Activated T-helper 9 cell treated with anti-CD3 and anti-CD28 coated beads, Interleukin-2, amount 50 U/mL, for 16 hours (primary cell): ENCODE results near the gene ARL15.

Experiments
- DNase-seq: peaks from one replicate; pipeline ENCODE4 v3.0.0-alpha.2; 2020; ENCODE audit warnings: low read depth

Gene ARL15

GRCh38 chr5:53932351-53932750, 378.0 kb downstream of the ARL15 start:
- DNase-seq, result no peak

- DNase-seq, result no peak
Measured at GRCh38 chr5:53930457-53930856, 379.9 kb downstream of the ARL15 start.

GRCh38 chr5:53929570-53929969, 380.8 kb downstream of the ARL15 start:
- no peak for DNase-seq

GRCh38 chr5:53929152-53929551, 381.2 kb downstream of the ARL15 start:
- no peak for DNase-seq

- DNase-seq, result no peak
Measured at GRCh38 chr5:53928641-53929040, 381.7 kb downstream of the ARL15 start.

GRCh38 chr5:53927668-53928247, 382.6 kb downstream of the ARL15 start:
- DNase-seq, result no peak

- no peak for DNase-seq
Measured at GRCh38 chr5:53926026-53926425, 384.3 kb downstream of the ARL15 start.

GRCh38 chr5:53924392-53924791, 386.0 kb downstream of the ARL15 start:
- DNase-seq, result no peak

GRCh38 chr5:53923961-53924360, 386.4 kb downstream of the ARL15 start:
- DNase-seq, result no peak

- DNase-seq, result no peak
Measured at GRCh38 chr5:53922508-53923498, 387.6 kb downstream of the ARL15 start.

- no peak for DNase-seq
Measured at GRCh38 chr5:53917826-53918225, 392.5 kb downstream of the ARL15 start.

- no peak for DNase-seq
Measured at GRCh38 chr5:53917095-53917494, 393.3 kb downstream of the ARL15 start.

- DNase-seq, result no peak
Measured at GRCh38 chr5:53915120-53915519, 395.3 kb downstream of the ARL15 start.

GRCh38 chr5:53913941-53914340, 396.4 kb downstream of the ARL15 start:
- DNase-seq, result no peak

GRCh38 chr5:53908757-53909156, 401.6 kb downstream of the ARL15 start:
- DNase-seq, result no peak

- no peak for DNase-seq
Measured at GRCh38 chr5:53907827-53908226, 402.5 kb downstream of the ARL15 start.

- DNase-seq, result no peak
Measured at GRCh38 chr5:53906736-53907135, 403.6 kb downstream of the ARL15 start.

- DNase-seq, result no peak
Measured at GRCh38 chr5:53902296-53902907, 408.0 kb downstream of the ARL15 start.

- DNase-seq, result no peak
Measured at GRCh38 chr5:53900677-53901076, 409.7 kb downstream of the ARL15 start.

- no peak for DNase-seq
Measured at GRCh38 chr5:53895091-53895683, 415.2 kb downstream of the ARL15 start.

- DNase-seq, result no peak
Measured at GRCh38 chr5:53893626-53894025, 416.7 kb downstream of the ARL15 start.

- DNase-seq, result no peak
Measured at GRCh38 chr5:53892224-53892623, 418.1 kb downstream of the ARL15 start.

GRCh38 chr5:53891159-53891558, 419.2 kb downstream of the ARL15 start:
- no peak for DNase-seq
